Smooth muscle cell (in vitro differentiated cells): ENCODE results near the gene TRABD2B. TPM values are rescaled to one million over a fixed set of nuclear protein-coding genes. Genes with fewer than 3 reads are reported as not detected.

Experiments
- DNase-seq: peaks from one replicate; lab custom pipeline; 2025; ENCODE audit not compliant: unreplicated experiment; lab: John Stamatoyannopoulos, UW
- H2AFZ ChIP-seq: fragments of 200-600 bp; sonication (generic); 2 replicates; pipeline ENCODE4 v1.6.0; 2016; ENCODE audit warnings: antibody characterized with exemption, low read depth, mild to moderate bottlenecking
- H3F3A ChIP-seq: fragments of 200-600 bp; sonication (generic); 2 replicates; pipeline ENCODE4 v1.6.0; 2017; ENCODE audit warnings: antibody characterized with exemption, low read depth
- H3K27ac ChIP-seq: fragments of 200-600 bp; sonication (generic); 2 replicates; pipeline ENCODE4 v1.5.1; 2016; ENCODE audit warnings: low read depth, mild to moderate bottlenecking
- H3K27me3 ChIP-seq: fragments of 200-600 bp; sonication (generic); 2 replicates; pipeline ENCODE4 v1.6.1; 2016; ENCODE audit warnings: low read depth, mild to moderate bottlenecking
- H3K36me3 ChIP-seq: fragments of 200-600 bp; sonication (generic); 2 replicates; pipeline ENCODE4 v1.5.1; 2016; ENCODE audit warnings: low read depth
- H3K4me1 ChIP-seq: fragments of 200-600 bp; sonication (generic); 2 replicates; pipeline ENCODE4 v1.5.1; 2016; ENCODE audit warnings: low read depth
- H3K4me2 ChIP-seq: fragments of 200-600 bp; sonication (generic); 2 replicates; pipeline ENCODE4 v1.6.0; 2016; ENCODE audit warnings: mild to moderate bottlenecking
- H3K4me3 ChIP-seq: fragments of 200-600 bp; sonication (generic); 2 replicates; pipeline ENCODE4 v1.5.1; 2016; ENCODE audit warnings: mild to moderate bottlenecking
- H3K79me2 ChIP-seq: fragments of 200-600 bp; sonication (generic); 2 replicates; pipeline ENCODE4 v1.6.0; 2016; ENCODE audit warnings: low read depth, mild to moderate bottlenecking
- H3K9ac ChIP-seq: fragments of 200-600 bp; sonication (generic); 2 replicates; pipeline ENCODE4 v1.6.0; 2016; ENCODE audit warnings: low read depth
- H3K9me3 ChIP-seq: fragments of 200-600 bp; sonication (generic); replicated peaks from 2 replicates; pipeline ENCODE4 v1.5.1; 2016; ENCODE audit warnings: low read depth
- H4K20me1 ChIP-seq: fragments of 200-600 bp; sonication (generic); 2 replicates; pipeline ENCODE4 v1.6.0; 2016; ENCODE audit warnings: low read depth
- WGBS: methylation state at CpG from one replicate; pipeline ENCODE4 v1.1.7; 2016; ENCODE audit warnings: low lambda C conversion rate; 5-methylcytosine and 5-hydroxymethylcytosine counted together
- polyA plus RNA-seq: library from polyadenylated mRNA; unstranded; fragments of >200 nt; fragmentation: Nextera tagmentation; extraction: Ambion mirVana; gene quantifications from 2 replicates; pipeline ENCODE4 v1.2.1, GENCODE V29; 2016
- total RNA-seq: library from RNA; depleted of rRNA; stranded (reverse); fragments of >200 nt; gene quantifications from 2 replicates; pipeline ENCODE4 v1.2.3, GENCODE V29; 2014
- TF ChIP-seq, protein P1 (sequence below): fragments of 200-600 bp; sonication (generic); IDR thresholded peaks from 2 replicates; pipeline ENCODE4 v1.5.1; 2017; ENCODE audit warnings: borderline replicate concordance, mild to moderate bottlenecking, antibody characterized with exemption; ENCODE audit not compliant: insufficient read depth, poor library complexity, severe bottlenecking

Gene TRABD2B
- total and polyA plus RNA-seq, 2 experiments from 2014 or later, result 0.94 to 4.9 TPM

GRCh38 chr1:47951545-47952235 is 45.5 kb downstream of the TRABD2B start:
- Histone ChIP-seq H3K27me3 (no peaks in the 10 kb centered on the region), H3K9ac (no peak overlapping the region), H3F3A (no peaks in the 10 kb centered on the region), H4K20me1 (peaks cover 36% of the 10 kb centered on the region), H3K36me3 (no peaks in the 10 kb centered on the region), H3K4me3 (no peak overlapping the region), H3K4me1 (no peaks in the 10 kb centered on the region), H3K79me2 (no peaks in the 10 kb centered on the region), H3K27ac (no peak overlapping the region), H3K4me2 (no peak overlapping the region), H2AFZ (no peak overlapping the region), H3K9me3 (no peaks in the 10 kb centered on the region)
- WGBS, result 76% methylated on average over 6 of the region's 6 CpGs
- TF ChIP-seq, protein P1, sequence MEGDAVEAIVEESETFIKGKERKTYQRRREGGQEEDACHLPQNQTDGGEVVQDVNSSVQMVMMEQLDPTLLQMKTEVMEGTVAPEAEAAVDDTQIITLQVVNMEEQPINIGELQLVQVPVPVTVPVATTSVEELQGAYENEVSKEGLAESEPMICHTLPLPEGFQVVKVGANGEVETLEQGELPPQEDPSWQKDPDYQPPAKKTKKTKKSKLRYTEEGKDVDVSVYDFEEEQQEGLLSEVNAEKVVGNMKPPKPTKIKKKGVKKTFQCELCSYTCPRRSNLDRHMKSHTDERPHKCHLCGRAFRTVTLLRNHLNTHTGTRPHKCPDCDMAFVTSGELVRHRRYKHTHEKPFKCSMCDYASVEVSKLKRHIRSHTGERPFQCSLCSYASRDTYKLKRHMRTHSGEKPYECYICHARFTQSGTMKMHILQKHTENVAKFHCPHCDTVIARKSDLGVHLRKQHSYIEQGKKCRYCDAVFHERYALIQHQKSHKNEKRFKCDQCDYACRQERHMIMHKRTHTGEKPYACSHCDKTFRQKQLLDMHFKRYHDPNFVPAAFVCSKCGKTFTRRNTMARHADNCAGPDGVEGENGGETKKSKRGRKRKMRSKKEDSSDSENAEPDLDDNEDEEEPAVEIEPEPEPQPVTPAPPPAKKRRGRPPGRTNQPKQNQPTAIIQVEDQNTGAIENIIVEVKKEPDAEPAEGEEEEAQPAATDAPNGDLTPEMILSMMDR, result no peak
- DNase-seq, result no peak

DNA sequence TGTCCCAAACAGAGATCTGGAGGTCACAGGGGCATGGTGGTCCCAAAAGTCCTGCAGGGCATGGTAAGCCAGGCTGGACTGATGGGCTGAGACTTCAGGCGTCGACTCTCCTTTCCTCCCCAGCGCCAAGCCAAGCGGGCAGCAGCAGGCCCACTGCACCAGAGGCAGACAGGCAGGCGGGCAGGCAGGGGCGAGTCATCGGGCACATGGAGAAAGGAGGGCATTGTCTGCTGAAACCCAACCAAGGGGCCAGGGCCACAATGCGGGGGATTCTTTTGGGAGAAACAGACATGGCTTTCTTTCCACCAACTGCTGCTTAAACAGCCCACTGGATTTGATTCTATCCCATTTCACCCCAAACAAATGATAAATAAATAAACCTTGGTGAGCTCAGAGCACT is 46.2 kb downstream of the TRABD2B start:
- no peaks in the 10 kb centered on the region for H3K9me3 ChIP-seq
- no peak overlapping the region for H3K27ac ChIP-seq
- H3K4me2 ChIP-seq, result no peak overlapping the region
- H4K20me1 ChIP-seq, result peaks cover 36% of the 10 kb centered on the region
- H3K27me3 ChIP-seq, result no peaks in the 10 kb centered on the region
- no peaks in the 10 kb centered on the region for H3K79me2 ChIP-seq
- no peak overlapping the region for H2AFZ ChIP-seq
- TF ChIP-seq, protein P1, result no peak
- no peak overlapping the region for H3K4me3 ChIP-seq
- no peak overlapping the region for H3K9ac ChIP-seq
- 97% methylated on average over 8 of the region's 8 CpGs for WGBS
- H3F3A ChIP-seq, result no peaks in the 10 kb centered on the region
- H3K36me3 ChIP-seq, result no peaks in the 10 kb centered on the region
- DNase-seq, result no peak
- no peaks in the 10 kb centered on the region for H3K4me1 ChIP-seq

- Histone ChIP-seq H4K20me1 (peaks cover 33% of the 10 kb centered on the region), H3K9me3 (no peaks in the 10 kb centered on the region), H3K79me2 (no peaks in the 10 kb centered on the region), H3K27me3 (no peaks in the 10 kb centered on the region), H3F3A (no peaks in the 10 kb centered on the region), H3K4me1 (no peaks in the 10 kb centered on the region), H3K4me2 (no peak overlapping the region), H3K36me3 (no peaks in the 10 kb centered on the region), H3K27ac (no peak overlapping the region), H3K9ac (no peak overlapping the region), H3K4me3 (no peak overlapping the region), H2AFZ (no peak overlapping the region)
- WGBS, result 59% methylated on average over 3 of the region's 3 CpGs
- DNase-seq, result no peak
- TF ChIP-seq, protein P1, result no peak
Measured at GRCh38 chr1:47950471-47950870, 46.7 kb downstream of the TRABD2B start.

DNA sequence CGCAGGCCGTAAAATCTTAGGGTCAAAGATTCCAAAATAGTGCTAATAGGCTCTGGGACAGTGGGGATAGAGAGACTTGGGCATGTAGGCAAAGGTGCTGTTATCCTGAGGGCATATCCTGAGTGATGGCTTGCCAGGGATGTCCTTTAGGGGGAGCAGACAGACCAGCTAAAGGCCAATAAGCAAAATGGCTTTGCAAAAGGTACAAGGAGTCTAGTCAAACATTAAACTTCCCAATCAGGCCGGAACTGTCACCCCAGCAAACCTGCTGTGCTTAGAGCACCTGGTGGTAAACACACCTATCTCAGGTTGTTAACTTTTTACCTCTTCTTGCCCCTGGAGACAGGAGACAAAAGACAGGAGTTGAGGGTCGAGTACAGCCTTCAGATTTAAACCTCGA is 49.1 kb downstream of the TRABD2B start:
- H3K27ac ChIP-seq, result no peak overlapping the region
- no peaks in the 10 kb centered on the region for H3K4me1 ChIP-seq
- H3F3A ChIP-seq, result no peaks in the 10 kb centered on the region
- no peak for DNase-seq
- H4K20me1 ChIP-seq, result peaks cover 19% of the 10 kb centered on the region
- no peaks in the 10 kb centered on the region for H3K79me2 ChIP-seq
- no peak overlapping the region for H3K9ac ChIP-seq
- TF ChIP-seq, protein P1, result peak; percentile 21
- H3K4me3 ChIP-seq, result no peak overlapping the region
- H3K36me3 ChIP-seq, result no peaks in the 10 kb centered on the region
- H3K4me2 ChIP-seq, result no peak overlapping the region
- H3K9me3 ChIP-seq, result no peaks in the 10 kb centered on the region
- H2AFZ ChIP-seq, result no peak overlapping the region
- 79% methylated on average over 5 of the region's 5 CpGs for WGBS
- H3K27me3 ChIP-seq, result no peaks in the 10 kb centered on the region
